Breast epithelium (tissue), 4 donors: ENCODE data around the gene E2F3. TPM values are rescaled to one million over a fixed set of nuclear protein-coding genes. Genes with fewer than 3 reads are reported as not detected.

ENCODE experiments used
- DNase-seq, 2 donors: peaks; one replicate each; pipeline ENCODE4 v3.0.0-alpha.2; 2019; ENCODE audit warnings: low spot score in 2 of 2
- H3K27ac ChIP-seq, 2 donors: fragments of 200-600 bp; sonication (generic) in 1 of 2; one replicate each; pipeline ENCODE4 v1.5.1; 2016 to 2019; ENCODE audit warnings: mild to moderate bottlenecking in 1 of 2
- H3K27me3 ChIP-seq, 2 donors: fragments of 200-600 bp; sonication (generic) in 1 of 2; one replicate each; pipeline versions ENCODE4 v1.5.1 to v1.6.0; 2017 to 2019; ENCODE audit warnings: control low read depth in 1 of 2, mild to moderate bottlenecking in 1 of 2
- H3K36me3 ChIP-seq: fragments of 200-600 bp; one replicate; pipeline ENCODE4 v1.5.1; 2019
- H3K4me1 ChIP-seq, 2 donors: fragments of 200-600 bp; sonication (generic); one replicate each; pipeline ENCODE4 v1.5.1; 2016 to 2019; ENCODE audit warnings: control low read depth in 1 of 2
- H3K4me3 ChIP-seq, 3 donors: fragments of 200-600 bp; sonication (generic); 1 replicate in 2 of 3; 2 replicates in 1 of 3; pipeline ENCODE4 v1.5.1; 2016 to 2019; ENCODE audit warnings: mild to moderate bottlenecking in 3 of 3, moderate library complexity in 2 of 3
- H3K9me3 ChIP-seq, 2 donors: fragments of 200-600 bp; sonication (generic) in 1 of 2; one replicate each; pipeline ENCODE4 v1.5.1; 2016 to 2019; ENCODE audit warnings: control low read depth in 1 of 2
- CTCF ChIP-seq, 3 donors: fragments of 450-650 bp; IDR thresholded peaks; one replicate each; pipeline ENCODE4 v1.5.1; 2016 to 2017; ENCODE audit warnings: antibody characterized with exemption in 3 of 3, mild to moderate bottlenecking in 3 of 3, moderate library complexity in 3 of 3
- POLR2A ChIP-seq: fragments of 450-650 bp; IDR thresholded peaks from one replicate; pipeline ENCODE4 v1.6.1; 2016; ENCODE audit warnings: antibody characterized with exemption, mild to moderate bottlenecking, moderate library complexity
- POLR2AphosphoS5 ChIP-seq, 3 donors: sonication (generic); formaldehyde crosslinking; IDR thresholded peaks; one replicate each; pipeline ENCODE4 v1.6.1; 2017; ENCODE audit warnings: antibody characterized with exemption in 3 of 3
- intact Hi-C: fragments of 100-400 bp; cut with DNase I; formaldehyde crosslinking; loops from one replicate; pipeline ENCODE4 v1.15.1; 2023; ENCODE audit warnings: low total_unique reads
- total RNA-seq, 3 donors: library from RNA; depleted of rRNA; stranded (reverse); fragments of >200 nt; gene quantifications; one replicate each; pipeline ENCODE4 v1.1.0, GENCODE V29; 2016

Gene E2F3
- total RNA-seq, 3 donors from 2014 or later, result 4.9 to 8.5 (median 7.5) TPM

GRCh38 chr6:20444786-20445271, 43.1 kb downstream of the E2F3 start:
- DNase-seq, result no peak
- Histone ChIP-seq H3K9me3 (no peaks in the 10 kb centered on the region), H3K36me3 (no peaks in the 10 kb centered on the region), H3K27me3 (no peaks in the 10 kb centered on the region), H3K4me3 (no peak overlapping the region), H3K4me1 (no peaks in the 10 kb centered on the region), H3K27ac (no peak overlapping the region)
- intact Hi-C loops, result no loop called here
- TF ChIP-seq CTCF (IDR thresholded peaks at IDR 0.05) (no peak), POLR2AphosphoS5 (IDR thresholded peaks at IDR 0.05) (no peak), POLR2A (no peak)

DNA sequence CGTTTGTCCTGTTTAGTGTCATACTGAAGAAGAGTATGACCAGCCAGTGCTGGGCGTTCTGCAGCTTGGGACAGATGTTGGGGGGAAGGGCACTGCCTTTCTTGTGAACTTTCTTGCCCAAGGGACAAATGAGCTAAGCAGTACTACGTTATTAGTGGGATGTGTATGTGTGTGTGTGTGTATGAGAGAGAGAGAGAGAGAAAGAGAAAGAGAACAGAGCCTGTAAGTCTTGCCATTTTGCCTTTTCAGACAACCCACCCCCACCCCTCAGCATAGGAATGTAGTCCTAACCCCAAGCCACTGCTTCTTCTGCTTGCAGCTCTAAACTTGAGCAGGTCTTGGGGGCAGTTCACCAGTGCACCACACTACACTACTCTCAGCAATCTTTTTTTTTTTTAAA, 45.5 kb downstream of the E2F3 start:
- intact Hi-C loops, result no loop called here
- no peak for DNase-seq
- no peaks in the 10 kb centered on the region for H3K9me3 ChIP-seq
- H3K4me3 ChIP-seq, result no peak overlapping the region
- H3K27ac ChIP-seq, result no peak overlapping the region
- no peak for TF ChIP-seq POLR2AphosphoS5 (IDR thresholded peaks at IDR 0.05)
- TF ChIP-seq CTCF (IDR thresholded peaks at IDR 0.05), result no peak
- no peak for TF ChIP-seq POLR2A
- no peaks in the 10 kb centered on the region for H3K36me3 ChIP-seq
- H3K4me1 ChIP-seq, result no peaks in the 10 kb centered on the region
- no peaks in the 10 kb centered on the region for H3K27me3 ChIP-seq

- Histone ChIP-seq H3K27ac (no peak overlapping the region), H3K4me1 (no peaks in the 10 kb centered on the region), H3K4me3 (no peak overlapping the region), H3K27me3 (no peaks in the 10 kb centered on the region), H3K9me3 (no peaks in the 10 kb centered on the region), H3K36me3 (no peaks in the 10 kb centered on the region)
- TF ChIP-seq POLR2AphosphoS5 (IDR thresholded peaks at IDR 0.05), result no peak
- TF ChIP-seq CTCF (IDR thresholded peaks at IDR 0.05), result no peak
- no peak for TF ChIP-seq POLR2A
- no peak for DNase-seq
- intact Hi-C loops, result no loop called here
Measured at GRCh38 chr6:20447581-20448132, 46.0 kb downstream of the E2F3 start.

GRCh38 chr6:20448828-20449227, 47.1 kb downstream of the E2F3 start:
- intact Hi-C loops, result no loop called here
- DNase-seq, result no peak
- H3K4me1 ChIP-seq, result no peaks in the 10 kb centered on the region
- no peaks in the 10 kb centered on the region for H3K27me3 ChIP-seq
- no peaks in the 10 kb centered on the region for H3K9me3 ChIP-seq
- no peak overlapping the region for H3K27ac ChIP-seq
- no peak for TF ChIP-seq POLR2A
- no peak for TF ChIP-seq POLR2AphosphoS5 (IDR thresholded peaks at IDR 0.05)
- no peaks in the 10 kb centered on the region for H3K36me3 ChIP-seq
- H3K4me3 ChIP-seq, result no peak overlapping the region

DNA sequence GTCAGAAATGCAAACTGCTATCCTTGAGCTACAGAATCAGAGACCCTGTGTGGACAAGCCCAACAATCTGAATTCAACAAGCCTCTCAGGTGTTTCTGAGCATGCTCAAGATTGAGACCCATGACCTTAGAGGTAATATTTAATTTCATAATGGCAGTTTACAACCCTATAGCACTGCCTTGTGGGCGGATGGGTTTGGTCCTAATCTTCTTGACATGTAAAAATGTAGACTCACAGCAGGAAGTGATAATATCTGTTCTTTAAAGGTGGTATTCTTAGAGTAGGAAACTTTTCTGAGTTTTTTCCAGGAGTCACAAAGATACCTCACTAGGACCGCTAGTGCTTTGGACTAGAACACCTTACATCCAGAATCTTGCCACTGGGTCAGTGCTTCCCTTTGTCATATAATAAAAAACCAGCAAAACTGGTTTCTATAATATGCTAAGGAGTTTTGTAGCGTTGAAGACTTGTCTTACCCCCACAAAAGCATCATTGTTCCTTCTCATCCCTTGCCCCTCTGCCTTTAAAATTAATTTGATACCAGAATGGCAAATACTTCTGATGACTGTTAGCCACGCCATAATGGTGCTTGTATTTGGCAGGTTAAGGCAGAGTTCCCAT, 52.6 kb downstream of the E2F3 start:
- no peaks in the 10 kb centered on the region for H3K9me3 ChIP-seq
- no peak overlapping the region for H3K4me3 ChIP-seq
- no peak for DNase-seq
- H3K27ac ChIP-seq, result no peak overlapping the region
- no peaks in the 10 kb centered on the region for H3K4me1 ChIP-seq
- TF ChIP-seq POLR2AphosphoS5 (IDR thresholded peaks at IDR 0.05), result no peak
- no peak for TF ChIP-seq CTCF (IDR thresholded peaks at IDR 0.05)
- no peak for TF ChIP-seq POLR2A
- intact Hi-C loops, result no loop called here
- no peaks in the 10 kb centered on the region for H3K27me3 ChIP-seq
- H3K36me3 ChIP-seq, result no peaks in the 10 kb centered on the region
